Activated CD4-positive, alpha-beta T cell treated with anti-CD3 and anti-CD28 coated beads, Interleukin-2, amount 10 ng/mL, durations not matched to agents 24 days and 14 days (primary cell): ENCODE measurements around the gene PLXDC1. TPM values are rescaled to one million over a fixed set of nuclear protein-coding genes. Genes with fewer than 3 reads are reported as not detected.
A peak's percentile ranks its signal among the peaks of the same experiment; 100 is the strongest.

Experiments used
- DNase-seq: peaks from one replicate; pipeline ENCODE4 v3.0.0; 2022
- H3K27ac Mint-ChIP-seq: one replicate; pipeline ENCODE4 v1.8.0; 2022; ENCODE audit warnings: mild to moderate bottlenecking, mixed read lengths
- H3K27me3 Mint-ChIP-seq: one replicate; pipeline ENCODE4 v1.8.0; 2022; ENCODE audit warnings: mixed read lengths
- H3K36me3 Mint-ChIP-seq: one replicate; pipeline ENCODE4 v1.8.0; 2022; ENCODE audit warnings: low read depth, mild to moderate bottlenecking, mixed read lengths
- H3K4me1 Mint-ChIP-seq: one replicate; pipeline ENCODE4 v1.8.0; 2021; ENCODE audit warnings: mixed read lengths
- H3K4me3 Mint-ChIP-seq: one replicate; pipeline ENCODE4 v1.8.0; 2022; ENCODE audit warnings: mild to moderate bottlenecking, moderate library complexity, mixed read lengths
- H3K9me3 Mint-ChIP-seq: one replicate; pipeline ENCODE4 v1.8.0; 2021; ENCODE audit warnings: mixed read lengths
- intact Hi-C: fragments of 100-400 bp; cut with micrococcal nuclease; formaldehyde crosslinking; loops from one replicate; pipeline ENCODE4 v1.15.1; 2023
- total RNA-seq: library from RNA; stranded (reverse); gene quantifications from 2 replicates; pipeline ENCODE4 v1.2.3, GENCODE V29; 2022

PLXDC1 gene
- total RNA-seq, 1 donor from 2014 or later: 0.16 TPM

GRCh38 chr17:39018267-39019134 is 132.9 kb downstream of the PLXDC1 start:
- Mint-ChIP-seq H3K36me3 (no peaks in the 10 kb centered on the region), H3K9me3 (no peaks in the 10 kb centered on the region), H3K27ac (peak overlapping the region; percentile 16), H3K4me1 (peaks cover 25% of the 10 kb centered on the region), H3K4me3 (no peak overlapping the region), H3K27me3 (peaks cover 6% of the 10 kb centered on the region)
- intact Hi-C loops: no loop called here
- DNase-seq: peak; percentile 65

- Mint-ChIP-seq H3K4me1 (peaks cover 25% of the 10 kb centered on the region), H3K4me3 (peak overlapping the region; percentile 26), H3K9me3 (no peaks in the 10 kb centered on the region), H3K36me3 (no peaks in the 10 kb centered on the region), H3K27me3 (peaks cover 6% of the 10 kb centered on the region), H3K27ac (peak overlapping the region; percentile 72)
- intact Hi-C loops: no loop called here
- DNase-seq: peak; percentile 76
Measured at GRCh38 chr17:39016193-39017153, 135.0 kb downstream of the PLXDC1 start.

- peaks cover 25% of the 10 kb centered on the region for H3K4me1 Mint-ChIP-seq
- H3K36me3 Mint-ChIP-seq: no peaks in the 10 kb centered on the region
- no peak overlapping the region for H3K4me3 Mint-ChIP-seq
- intact Hi-C loops: no loop called here
- no peak overlapping the region for H3K27ac Mint-ChIP-seq
- no peaks in the 10 kb centered on the region for H3K9me3 Mint-ChIP-seq
- DNase-seq: no peak
- peaks cover under 1% of the 10 kb centered on the region for H3K27me3 Mint-ChIP-seq
Measured at GRCh38 chr17:39015546-39015935, 135.9 kb downstream of the PLXDC1 start.

GRCh38 chr17:39014795-39015545 is 136.5 kb downstream of the PLXDC1 start:
- DNase-seq: no peak
- no peaks in the 10 kb centered on the region for H3K27me3 Mint-ChIP-seq
- H3K4me3 Mint-ChIP-seq: no peak overlapping the region
- intact Hi-C loops: no loop called here
- no peaks in the 10 kb centered on the region for H3K36me3 Mint-ChIP-seq
- H3K27ac Mint-ChIP-seq: no peak overlapping the region
- H3K4me1 Mint-ChIP-seq: peaks cover 25% of the 10 kb centered on the region
- no peaks in the 10 kb centered on the region for H3K9me3 Mint-ChIP-seq

GRCh38 chr17:39014044-39014794 is 137.2 kb downstream of the PLXDC1 start:
- H3K27ac Mint-ChIP-seq: no peak overlapping the region
- intact Hi-C loops: no loop called here
- DNase-seq: no peak
- peaks cover 25% of the 10 kb centered on the region for H3K4me1 Mint-ChIP-seq
- H3K27me3 Mint-ChIP-seq: no peaks in the 10 kb centered on the region
- no peaks in the 10 kb centered on the region for H3K9me3 Mint-ChIP-seq
- no peak overlapping the region for H3K4me3 Mint-ChIP-seq
- no peaks in the 10 kb centered on the region for H3K36me3 Mint-ChIP-seq

Other genes starting within 250 kb of the PLXDC1 start
- gene FBXO47, start 184.2 kb downstream of the PLXDC1 start, total RNA-seq: 0.09 TPM in 1 of 2 replicates, not detected in the other
- gene ARL5C, start 14.5 kb upstream of the PLXDC1 start, total RNA-seq: not detected in 2 replicates
- gene CACNB1, start 46.0 kb upstream of the PLXDC1 start, total RNA-seq: 20.4 and 22.5 TPM in 2 replicates
- gene RPL19, start 48.6 kb upstream of the PLXDC1 start, total RNA-seq: 2,240 and 2,301 TPM in 2 replicates
- not detected in 2 replicates for gene STAC2, start 74.3 kb upstream of the PLXDC1 start, total RNA-seq
- gene FBXL20, start 250.0 kb upstream of the PLXDC1 start, total RNA-seq: 20.8 and 21.8 TPM in 2 replicates